GM23338 (cell line): ENCODE data around the gene FHIT. TPM values are rescaled to one million over a fixed set of nuclear protein-coding genes. Genes with fewer than 3 reads are reported as not detected.

Experiments used
- ATAC-seq: fragments of 200-7000 bp; cut with Tn5 transposase; 3 replicates; pipeline ENCODE4 v1.9.1; 2020
- DNase-seq: peaks from one replicate; pipeline ENCODE4 v3.0.0-alpha.2; 2015; ENCODE audit warnings: low spot score
- H2AFZ ChIP-seq: fragments of 200-600 bp; sonication (generic); 2 replicates; pipeline ENCODE4 v1.8.0; 2016; ENCODE audit warnings: antibody characterized with exemption, mild to moderate bottlenecking, moderate library complexity
- H3F3A ChIP-seq: fragments of 200-600 bp; sonication (generic); replicated peaks from 2 replicates; pipeline ENCODE4 v1.8.0; 2017; ENCODE audit warnings: antibody characterized with exemption, mixed run types, low read depth
- H3K27ac ChIP-seq: fragments of 200-600 bp; sonication (generic); 2 replicates; pipeline ENCODE4 v1.6.1; 2016; ENCODE audit warnings: low read depth
- H3K27me3 ChIP-seq: fragments of 200-600 bp; sonication (generic); 2 replicates; pipeline ENCODE4 v1.8.0; 2016; ENCODE audit warnings: mild to moderate bottlenecking, mixed run types, moderate library complexity; ENCODE audit not compliant: insufficient read depth
- H3K36me3 ChIP-seq: fragments of 200-600 bp; sonication (generic); 2 replicates; pipeline ENCODE4 v1.8.0; 2016; ENCODE audit warnings: mild to moderate bottlenecking; ENCODE audit not compliant: insufficient read depth
- H3K4me1 ChIP-seq: fragments of 200-600 bp; sonication (generic); 2 replicates; pipeline ENCODE4 v1.8.0; 2016; ENCODE audit warnings: mild to moderate bottlenecking, moderate library complexity; ENCODE audit not compliant: insufficient read depth
- H3K4me2 ChIP-seq: fragments of 200-600 bp; sonication (generic); 2 replicates; pipeline ENCODE4 v1.7.1; 2017; ENCODE audit warnings: mixed run types
- H3K4me3 ChIP-seq: fragments of 200-600 bp; sonication (generic); 2 replicates; pipeline ENCODE4 v1.6.1; 2016; ENCODE audit warnings: mixed run types
- H3K79me2 ChIP-seq: fragments of 200-600 bp; sonication (generic); replicated peaks from 2 replicates; pipeline ENCODE4 v1.8.0; 2017; ENCODE audit warnings: mild to moderate bottlenecking; ENCODE audit not compliant: insufficient read depth
- H3K9me2 ChIP-seq: fragments of 200-600 bp; sonication (generic); 2 replicates; pipeline ENCODE4 v1.8.0; 2017; ENCODE audit not compliant: insufficient read depth
- H4K20me1 ChIP-seq: fragments of 200-600 bp; sonication (generic); replicated peaks from 2 replicates; pipeline ENCODE4 v1.8.0; 2017; ENCODE audit warnings: mild to moderate bottlenecking; ENCODE audit not compliant: insufficient read depth
- H3K27ac Mint-ChIP-seq: 2 replicates; pipeline ENCODE4 v1.8.0; 2020; ENCODE audit warnings: inconsistent platforms, mild to moderate bottlenecking, moderate library complexity, mixed read lengths
- H3K27me3 Mint-ChIP-seq: 3 replicates; pipeline ENCODE4 v1.8.0; 2022; ENCODE audit warnings: low read depth, mild to moderate bottlenecking, moderate library complexity, mixed read lengths, inconsistent platforms; ENCODE audit not compliant: insufficient read depth, poor library complexity
- H3K36me3 Mint-ChIP-seq: 3 replicates; pipeline ENCODE4 v1.8.0; 2021; ENCODE audit warnings: low read depth, mild to moderate bottlenecking, inconsistent platforms, moderate library complexity, mixed read lengths
- H3K4me1 Mint-ChIP-seq: 3 replicates; pipeline ENCODE4 v1.8.0; 2020; ENCODE audit warnings: mild to moderate bottlenecking, inconsistent platforms, mixed read lengths
- H3K4me3 Mint-ChIP-seq: 3 replicates; pipeline ENCODE4 v1.8.0; 2021; ENCODE audit warnings: moderate library complexity, mild to moderate bottlenecking, inconsistent platforms, mixed read lengths
- H3K9me3 Mint-ChIP-seq: 3 replicates; pipeline ENCODE4 v1.8.0; 2020; ENCODE audit warnings: moderate library complexity, mild to moderate bottlenecking, inconsistent platforms, mixed read lengths
- CREB1 ChIP-seq: fragments of 250-450 bp; sonication (Bioruptor Pico); IDR thresholded peaks from 2 replicates; pipeline ENCODE4 v1.5.0; 2020; ENCODE audit warnings: low read depth, mild to moderate bottlenecking, moderate library complexity
- EZH2 ChIP-seq: fragments of 200-600 bp; sonication (generic); IDR thresholded peaks from one replicate; pipeline ENCODE4 v1.8.0; 2017; ENCODE audit warnings: antibody characterized with exemption, mild to moderate bottlenecking, low read depth; ENCODE audit not compliant: unreplicated experiment
- EZH2phosphoT487 ChIP-seq: fragments of 200-600 bp; sonication (generic); IDR thresholded peaks from one replicate; pipeline ENCODE4 v1.8.1; 2018; ENCODE audit warnings: antibody characterized with exemption; ENCODE audit not compliant: unreplicated experiment
- JUNB ChIP-seq: IDR thresholded peaks from one replicate; pipeline ENCODE4 v1.6.1; 2016; ENCODE audit warnings: antibody characterized with exemption; ENCODE audit not compliant: unreplicated experiment
- NANOG ChIP-seq: IDR thresholded peaks from 2 replicates; pipeline ENCODE4 v1.6.1; 2016; ENCODE audit warnings: antibody characterized with exemption, borderline replicate concordance
- POLR2AphosphoS5 ChIP-seq: IDR thresholded peaks from 2 replicates; pipeline ENCODE4 v1.6.1; 2016; ENCODE audit warnings: antibody characterized with exemption, low read depth
- STAT1 ChIP-seq: IDR thresholded peaks from one replicate; pipeline ENCODE4 v1.6.1; 2016; ENCODE audit warnings: antibody characterized with exemption; ENCODE audit not compliant: unreplicated experiment
- ZNF114 ChIP-seq: fragments of 250-450 bp; sonication (Bioruptor Pico); IDR thresholded peaks from 2 replicates; pipeline ENCODE4 v1.5.0; 2020; ENCODE audit warnings: mild to moderate bottlenecking, moderate library complexity
- ZNF331 ChIP-seq: fragments of 250-450 bp; sonication (Bioruptor Pico); IDR thresholded peaks from 2 replicates; pipeline ENCODE4 v1.5.0; 2020; ENCODE audit warnings: low read depth, mild to moderate bottlenecking, moderate library complexity
- polyA plus RNA-seq: library from polyadenylated mRNA; unstranded; fragments of >200 nt; fragmentation: Nextera tagmentation; extraction: Ambion mirVana; gene quantifications from 2 replicates; pipeline ENCODE4 v1.2.1, GENCODE V29; 2016
- total RNA-seq: library from RNA; depleted of rRNA; stranded (reverse); fragments of >200 nt; shearing (Covaris generic); gene quantifications from 2 replicates; pipeline ENCODE4 v1.2.3, GENCODE V29; 2014
- TF ChIP-seq, protein P1 (sequence below): fragments of 250-450 bp; sonication (Bioruptor Pico); IDR thresholded peaks from 2 replicates; pipeline ENCODE4 v1.5.0; 2020; ENCODE audit warnings: mild to moderate bottlenecking, moderate library complexity
- TF ChIP-seq, protein P2 (sequence below), 2 experiments: fragments of 200-600 bp in 1 of 2; sonication (generic) in 1 of 2; conservative IDR thresholded peaks; 2 replicates each; pipeline versions ENCODE4 v1.5.1 to v1.6.1; 2016 to 2017; ENCODE audit warnings: antibody characterized with exemption in 2 of 2, low read depth in 2 of 2, mild to moderate bottlenecking in 2 of 2, moderate library complexity in 1 of 2
- TF ChIP-seq, protein P3 (sequence below): IDR thresholded peaks from 2 replicates; pipeline ENCODE4 v1.6.1; 2016; ENCODE audit warnings: antibody characterized with exemption
- TF ChIP-seq, protein P4 (sequence below): IDR thresholded peaks from one replicate; pipeline ENCODE4 v1.6.1; 2018; ENCODE audit warnings: antibody characterized with exemption; ENCODE audit not compliant: unreplicated experiment

Gene FHIT
- total and polyA plus RNA-seq, 2 experiments from 2014 or later, result 3.0 to 8.3 TPM

DNA sequence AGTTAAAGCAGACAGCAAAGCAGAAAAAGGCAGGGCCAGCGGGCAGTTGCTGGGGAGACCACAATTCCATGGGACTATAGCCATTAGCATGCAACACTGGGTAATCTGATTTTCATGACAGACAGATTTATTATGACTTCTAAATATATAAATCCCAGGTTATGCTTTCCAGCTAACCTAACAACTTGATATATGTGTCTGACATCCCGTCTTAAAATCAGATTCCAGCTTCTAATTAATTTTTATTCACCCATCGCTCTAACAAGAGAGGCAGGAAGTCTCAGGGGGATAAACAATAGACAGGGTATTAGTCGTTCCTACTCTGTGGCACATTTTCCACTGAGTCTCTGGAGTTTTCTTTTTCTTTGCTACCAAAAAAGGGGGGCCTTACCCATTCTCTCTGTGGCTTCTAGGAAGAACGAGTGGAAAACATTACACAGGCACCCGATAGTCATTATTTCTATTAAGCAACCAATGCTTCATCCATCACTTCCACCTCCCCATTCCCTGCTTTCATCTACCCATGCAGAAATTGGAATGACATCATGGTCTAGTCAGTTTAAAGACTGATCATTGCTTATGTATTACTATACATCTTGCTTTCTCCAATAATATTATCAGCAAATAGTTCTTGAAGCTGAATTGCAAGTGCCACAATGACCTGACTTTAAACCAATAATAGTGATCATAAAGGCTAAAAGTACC lies 173.1 kb downstream of the FHIT start:
- Mint-ChIP-seq H3K4me1 (peaks cover 16% of the 10 kb centered on the region), H3K4me3 (no peak overlapping the region), H3K36me3 (no peaks in the 10 kb centered on the region), H3K27me3 (no peaks in the 10 kb centered on the region), H3K9me3 (no peaks in the 10 kb centered on the region; the same call in 2 of the 3 replicates), H3K27ac (no peak overlapping the region)
- Histone ChIP-seq H3K4me1 (peaks cover 10% of the 10 kb centered on the region; the same call in 1 of the 2 replicates), H3K36me3 (no peaks in the 10 kb centered on the region), H3K9me2 (no peaks in the 10 kb centered on the region), H3K27me3 (no peaks in the 10 kb centered on the region), H2AFZ (no peak overlapping the region), H3K27ac (no peak overlapping the region), H3K4me2 (no peak overlapping the region), H3K4me3 (no peak overlapping the region), H4K20me1 (no peaks in the 10 kb centered on the region), H3K79me2 (no peaks in the 10 kb centered on the region), H3F3A (no peaks in the 10 kb centered on the region)
- ATAC-seq (no peak), DNase-seq (no peak)
- TF ChIP-seq NANOG (no peak), STAT1 (no peak), CREB1 (CRISPR knock-in tag) (no peak), POLR2AphosphoS5 (no peak), ZNF331 (no peak), EZH2 (no peak), JUNB (no peak), EZH2phosphoT487 (no peak), ZNF114 (CRISPR knock-in tag) (no peak)
- TF ChIP-seq, protein P1, sequence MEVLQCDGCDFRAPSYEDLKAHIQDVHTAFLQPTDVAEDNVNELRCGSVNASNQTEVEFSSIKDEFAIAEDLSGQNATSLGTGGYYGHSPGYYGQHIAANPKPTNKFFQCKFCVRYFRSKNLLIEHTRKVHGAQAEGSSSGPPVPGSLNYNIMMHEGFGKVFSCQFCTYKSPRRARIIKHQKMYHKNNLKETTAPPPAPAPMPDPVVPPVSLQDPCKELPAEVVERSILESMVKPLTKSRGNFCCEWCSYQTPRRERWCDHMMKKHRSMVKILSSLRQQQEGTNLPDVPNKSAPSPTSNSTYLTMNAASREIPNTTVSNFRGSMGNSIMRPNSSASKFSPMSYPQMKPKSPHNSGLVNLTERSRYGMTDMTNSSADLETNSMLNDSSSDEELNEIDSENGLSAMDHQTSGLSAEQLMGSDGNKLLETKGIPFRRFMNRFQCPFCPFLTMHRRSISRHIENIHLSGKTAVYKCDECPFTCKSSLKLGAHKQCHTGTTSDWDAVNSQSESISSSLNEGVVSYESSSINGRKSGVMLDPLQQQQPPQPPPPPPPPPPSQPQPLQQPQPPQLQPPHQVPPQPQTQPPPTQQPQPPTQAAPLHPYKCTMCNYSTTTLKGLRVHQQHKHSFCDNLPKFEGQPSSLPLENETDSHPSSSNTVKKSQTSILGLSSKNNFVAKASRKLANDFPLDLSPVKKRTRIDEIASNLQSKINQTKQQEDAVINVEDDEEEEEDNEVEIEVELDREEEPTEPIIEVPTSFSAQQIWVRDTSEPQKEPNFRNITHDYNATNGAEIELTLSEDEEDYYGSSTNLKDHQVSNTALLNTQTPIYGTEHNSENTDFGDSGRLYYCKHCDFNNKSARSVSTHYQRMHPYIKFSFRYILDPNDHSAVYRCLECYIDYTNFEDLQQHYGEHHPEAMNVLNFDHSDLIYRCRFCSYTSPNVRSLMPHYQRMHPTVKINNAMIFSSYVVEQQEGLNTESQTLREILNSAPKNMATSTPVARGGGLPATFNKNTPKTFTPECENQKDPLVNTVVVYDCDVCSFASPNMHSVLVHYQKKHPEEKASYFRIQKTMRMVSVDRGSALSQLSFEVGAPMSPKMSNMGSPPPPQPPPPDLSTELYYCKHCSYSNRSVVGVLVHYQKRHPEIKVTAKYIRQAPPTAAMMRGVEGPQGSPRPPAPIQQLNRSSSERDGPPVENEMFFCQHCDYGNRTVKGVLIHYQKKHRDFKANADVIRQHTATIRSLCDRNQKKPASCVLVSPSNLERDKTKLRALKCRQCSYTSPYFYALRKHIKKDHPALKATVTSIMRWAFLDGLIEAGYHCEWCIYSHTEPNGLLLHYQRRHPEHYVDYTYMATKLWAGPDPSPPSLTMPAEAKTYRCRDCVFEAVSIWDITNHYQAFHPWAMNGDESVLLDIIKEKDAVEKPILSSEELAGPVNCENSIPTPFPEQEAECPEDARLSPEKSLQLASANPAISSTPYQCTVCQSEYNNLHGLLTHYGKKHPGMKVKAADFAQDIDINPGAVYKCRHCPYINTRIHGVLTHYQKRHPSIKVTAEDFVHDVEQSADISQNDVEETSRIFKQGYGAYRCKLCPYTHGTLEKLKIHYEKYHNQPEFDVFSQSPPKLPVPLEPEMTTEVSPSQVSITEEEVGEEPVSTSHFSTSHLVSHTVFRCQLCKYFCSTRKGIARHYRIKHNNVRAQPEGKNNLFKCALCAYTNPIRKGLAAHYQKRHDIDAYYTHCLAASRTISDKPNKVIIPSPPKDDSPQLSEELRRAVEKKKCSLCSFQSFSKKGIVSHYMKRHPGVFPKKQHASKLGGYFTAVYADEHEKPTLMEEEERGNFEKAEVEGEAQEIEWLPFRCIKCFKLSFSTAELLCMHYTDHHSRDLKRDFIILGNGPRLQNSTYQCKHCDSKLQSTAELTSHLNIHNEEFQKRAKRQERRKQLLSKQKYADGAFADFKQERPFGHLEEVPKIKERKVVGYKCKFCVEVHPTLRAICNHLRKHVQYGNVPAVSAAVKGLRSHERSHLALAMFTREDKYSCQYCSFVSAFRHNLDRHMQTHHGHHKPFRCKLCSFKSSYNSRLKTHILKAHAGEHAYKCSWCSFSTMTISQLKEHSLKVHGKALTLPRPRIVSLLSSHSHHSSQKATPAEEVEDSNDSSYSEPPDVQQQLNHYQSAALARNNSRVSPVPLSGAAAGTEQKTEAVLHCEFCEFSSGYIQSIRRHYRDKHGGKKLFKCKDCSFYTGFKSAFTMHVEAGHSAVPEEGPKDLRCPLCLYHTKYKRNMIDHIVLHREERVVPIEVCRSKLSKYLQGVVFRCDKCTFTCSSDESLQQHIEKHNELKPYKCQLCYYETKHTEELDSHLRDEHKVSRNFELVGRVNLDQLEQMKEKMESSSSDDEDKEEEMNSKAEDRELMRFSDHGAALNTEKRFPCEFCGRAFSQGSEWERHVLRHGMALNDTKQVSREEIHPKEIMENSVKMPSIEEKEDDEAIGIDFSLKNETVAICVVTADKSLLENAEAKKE (CRISPR knock-in tag), result no peak
- TF ChIP-seq, protein P2, sequence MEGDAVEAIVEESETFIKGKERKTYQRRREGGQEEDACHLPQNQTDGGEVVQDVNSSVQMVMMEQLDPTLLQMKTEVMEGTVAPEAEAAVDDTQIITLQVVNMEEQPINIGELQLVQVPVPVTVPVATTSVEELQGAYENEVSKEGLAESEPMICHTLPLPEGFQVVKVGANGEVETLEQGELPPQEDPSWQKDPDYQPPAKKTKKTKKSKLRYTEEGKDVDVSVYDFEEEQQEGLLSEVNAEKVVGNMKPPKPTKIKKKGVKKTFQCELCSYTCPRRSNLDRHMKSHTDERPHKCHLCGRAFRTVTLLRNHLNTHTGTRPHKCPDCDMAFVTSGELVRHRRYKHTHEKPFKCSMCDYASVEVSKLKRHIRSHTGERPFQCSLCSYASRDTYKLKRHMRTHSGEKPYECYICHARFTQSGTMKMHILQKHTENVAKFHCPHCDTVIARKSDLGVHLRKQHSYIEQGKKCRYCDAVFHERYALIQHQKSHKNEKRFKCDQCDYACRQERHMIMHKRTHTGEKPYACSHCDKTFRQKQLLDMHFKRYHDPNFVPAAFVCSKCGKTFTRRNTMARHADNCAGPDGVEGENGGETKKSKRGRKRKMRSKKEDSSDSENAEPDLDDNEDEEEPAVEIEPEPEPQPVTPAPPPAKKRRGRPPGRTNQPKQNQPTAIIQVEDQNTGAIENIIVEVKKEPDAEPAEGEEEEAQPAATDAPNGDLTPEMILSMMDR (conservative IDR thresholded peaks at IDR 0.05; ENCODE audit: low read depth in 2 of 2), result no peak
- TF ChIP-seq, protein P3, sequence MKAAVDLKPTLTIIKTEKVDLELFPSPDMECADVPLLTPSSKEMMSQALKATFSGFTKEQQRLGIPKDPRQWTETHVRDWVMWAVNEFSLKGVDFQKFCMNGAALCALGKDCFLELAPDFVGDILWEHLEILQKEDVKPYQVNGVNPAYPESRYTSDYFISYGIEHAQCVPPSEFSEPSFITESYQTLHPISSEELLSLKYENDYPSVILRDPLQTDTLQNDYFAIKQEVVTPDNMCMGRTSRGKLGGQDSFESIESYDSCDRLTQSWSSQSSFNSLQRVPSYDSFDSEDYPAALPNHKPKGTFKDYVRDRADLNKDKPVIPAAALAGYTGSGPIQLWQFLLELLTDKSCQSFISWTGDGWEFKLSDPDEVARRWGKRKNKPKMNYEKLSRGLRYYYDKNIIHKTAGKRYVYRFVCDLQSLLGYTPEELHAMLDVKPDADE, result no peak
- TF ChIP-seq, protein P4, sequence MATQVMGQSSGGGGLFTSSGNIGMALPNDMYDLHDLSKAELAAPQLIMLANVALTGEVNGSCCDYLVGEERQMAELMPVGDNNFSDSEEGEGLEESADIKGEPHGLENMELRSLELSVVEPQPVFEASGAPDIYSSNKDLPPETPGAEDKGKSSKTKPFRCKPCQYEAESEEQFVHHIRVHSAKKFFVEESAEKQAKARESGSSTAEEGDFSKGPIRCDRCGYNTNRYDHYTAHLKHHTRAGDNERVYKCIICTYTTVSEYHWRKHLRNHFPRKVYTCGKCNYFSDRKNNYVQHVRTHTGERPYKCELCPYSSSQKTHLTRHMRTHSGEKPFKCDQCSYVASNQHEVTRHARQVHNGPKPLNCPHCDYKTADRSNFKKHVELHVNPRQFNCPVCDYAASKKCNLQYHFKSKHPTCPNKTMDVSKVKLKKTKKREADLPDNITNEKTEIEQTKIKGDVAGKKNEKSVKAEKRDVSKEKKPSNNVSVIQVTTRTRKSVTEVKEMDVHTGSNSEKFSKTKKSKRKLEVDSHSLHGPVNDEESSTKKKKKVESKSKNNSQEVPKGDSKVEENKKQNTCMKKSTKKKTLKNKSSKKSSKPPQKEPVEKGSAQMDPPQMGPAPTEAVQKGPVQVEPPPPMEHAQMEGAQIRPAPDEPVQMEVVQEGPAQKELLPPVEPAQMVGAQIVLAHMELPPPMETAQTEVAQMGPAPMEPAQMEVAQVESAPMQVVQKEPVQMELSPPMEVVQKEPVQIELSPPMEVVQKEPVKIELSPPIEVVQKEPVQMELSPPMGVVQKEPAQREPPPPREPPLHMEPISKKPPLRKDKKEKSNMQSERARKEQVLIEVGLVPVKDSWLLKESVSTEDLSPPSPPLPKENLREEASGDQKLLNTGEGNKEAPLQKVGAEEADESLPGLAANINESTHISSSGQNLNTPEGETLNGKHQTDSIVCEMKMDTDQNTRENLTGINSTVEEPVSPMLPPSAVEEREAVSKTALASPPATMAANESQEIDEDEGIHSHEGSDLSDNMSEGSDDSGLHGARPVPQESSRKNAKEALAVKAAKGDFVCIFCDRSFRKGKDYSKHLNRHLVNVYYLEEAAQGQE, result no peak
